Measurements from ENCODE around the gene TBK1.

GRCh38 chr12:64473176-64473575 lies 21.3 kb downstream of the TBK1 start:
- TF ChIP-seq, protein P1, sequence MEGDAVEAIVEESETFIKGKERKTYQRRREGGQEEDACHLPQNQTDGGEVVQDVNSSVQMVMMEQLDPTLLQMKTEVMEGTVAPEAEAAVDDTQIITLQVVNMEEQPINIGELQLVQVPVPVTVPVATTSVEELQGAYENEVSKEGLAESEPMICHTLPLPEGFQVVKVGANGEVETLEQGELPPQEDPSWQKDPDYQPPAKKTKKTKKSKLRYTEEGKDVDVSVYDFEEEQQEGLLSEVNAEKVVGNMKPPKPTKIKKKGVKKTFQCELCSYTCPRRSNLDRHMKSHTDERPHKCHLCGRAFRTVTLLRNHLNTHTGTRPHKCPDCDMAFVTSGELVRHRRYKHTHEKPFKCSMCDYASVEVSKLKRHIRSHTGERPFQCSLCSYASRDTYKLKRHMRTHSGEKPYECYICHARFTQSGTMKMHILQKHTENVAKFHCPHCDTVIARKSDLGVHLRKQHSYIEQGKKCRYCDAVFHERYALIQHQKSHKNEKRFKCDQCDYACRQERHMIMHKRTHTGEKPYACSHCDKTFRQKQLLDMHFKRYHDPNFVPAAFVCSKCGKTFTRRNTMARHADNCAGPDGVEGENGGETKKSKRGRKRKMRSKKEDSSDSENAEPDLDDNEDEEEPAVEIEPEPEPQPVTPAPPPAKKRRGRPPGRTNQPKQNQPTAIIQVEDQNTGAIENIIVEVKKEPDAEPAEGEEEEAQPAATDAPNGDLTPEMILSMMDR (IDR thresholded peaks at IDR 0.05; ENCODE audit: borderline replicate concordance, extremely low read depth, low read length, poor library complexity, severe bottlenecking), result no peak
- TF ChIP-seq EZH2 (IDR thresholded peaks at IDR 0.05; ENCODE audit: borderline replicate concordance, low read depth, low read length, severe bottlenecking), result no peak
